NCI-H187 treated with DMSO at 0.1 percent for 48 hours (cell line): ENCODE measurements around the gene MRPL14.

ENCODE experiments used
- DNase-seq: peaks from one replicate; lab custom pipeline; 2025; lab: John Stamatoyannopoulos, UW

The MRPL14 gene

GRCh38 chr6:44064948-44065272 is 62.3 kb downstream of the MRPL14 start:
- DNase-seq, result no peak

GRCh38 chr6:44064089-44064947 is 62.9 kb downstream of the MRPL14 start:
- DNase-seq, result no peak

- no peak for DNase-seq
These were observed 63.6 kb downstream of the MRPL14 start for GRCh38 chr6:44063561-44064059.
